Spleen (tissue), 7 donors: ENCODE data around the gene BTBD2.
A peak's percentile ranks its signal among the peaks of the same experiment; 100 is the strongest.

Source experiments
- POLR2A ChIP-seq, 3 donors: fragments of 450-650 bp; IDR thresholded peaks; one replicate each; pipeline ENCODE4 v1.5.1; 2017; ENCODE audit warnings: antibody characterized with exemption in 3 of 3, mild to moderate bottlenecking in 1 of 3
- POLR2AphosphoS5 ChIP-seq, 3 donors: sonication (generic); formaldehyde crosslinking; IDR thresholded peaks; one replicate each; pipeline ENCODE4 v1.5.1; 2017; ENCODE audit warnings: antibody characterized with exemption in 3 of 3
- TF ChIP-seq, protein P1 (sequence below), 11 experiments: fragments of 200-600 bp in 7 of 11; fragments of 450-650 bp in 4 of 11; sonication (generic) in 4 of 11; IDR thresholded peaks in 8 of 11; conservative IDR thresholded peaks in 3 of 11; 1 replicate in 7 of 11; 2 replicates in 4 of 11; pipeline versions ENCODE4 v1.4.0 to v1.8.0; 2016 to 2021; ENCODE audit warnings: antibody characterized with exemption in 11 of 11, inconsistent platforms in 4 of 11, mild to moderate bottlenecking in 1 of 11
- donor health status: DM: no; HTN: no; CAD: no; lungs with moderate emphysema.
- donor health status: DM: no; HTN: no; CAD: no.
- donor health status: DM: no; HTN: no; CAD: no.

DNA sequence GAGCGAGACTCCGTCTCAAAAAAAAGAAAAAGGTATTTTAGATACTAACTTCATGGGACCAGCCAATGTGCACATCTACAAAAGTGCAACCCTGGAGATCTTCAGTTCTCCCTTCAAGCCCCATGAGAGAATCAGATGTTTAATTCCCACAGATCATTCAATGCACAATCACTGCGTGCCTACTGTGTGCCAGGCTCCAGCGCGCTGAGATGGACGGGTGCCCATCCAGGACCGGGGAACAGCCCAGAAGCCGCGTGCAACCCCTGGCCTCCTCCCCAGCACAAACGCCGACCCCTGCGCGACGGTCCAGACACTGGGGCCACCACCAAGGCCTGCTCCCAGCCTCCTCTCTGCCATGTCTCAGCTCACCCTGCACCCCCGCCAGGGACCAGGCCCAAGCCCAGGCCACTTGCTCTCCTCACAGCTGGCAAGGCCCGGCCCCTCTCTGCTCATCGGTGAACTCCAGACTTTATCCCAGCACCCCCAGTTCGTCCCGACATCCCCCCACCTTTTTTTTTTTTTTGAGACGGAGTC is 5.3 kb downstream of the BTBD2 start:
- TF ChIP-seq, protein P1, sequence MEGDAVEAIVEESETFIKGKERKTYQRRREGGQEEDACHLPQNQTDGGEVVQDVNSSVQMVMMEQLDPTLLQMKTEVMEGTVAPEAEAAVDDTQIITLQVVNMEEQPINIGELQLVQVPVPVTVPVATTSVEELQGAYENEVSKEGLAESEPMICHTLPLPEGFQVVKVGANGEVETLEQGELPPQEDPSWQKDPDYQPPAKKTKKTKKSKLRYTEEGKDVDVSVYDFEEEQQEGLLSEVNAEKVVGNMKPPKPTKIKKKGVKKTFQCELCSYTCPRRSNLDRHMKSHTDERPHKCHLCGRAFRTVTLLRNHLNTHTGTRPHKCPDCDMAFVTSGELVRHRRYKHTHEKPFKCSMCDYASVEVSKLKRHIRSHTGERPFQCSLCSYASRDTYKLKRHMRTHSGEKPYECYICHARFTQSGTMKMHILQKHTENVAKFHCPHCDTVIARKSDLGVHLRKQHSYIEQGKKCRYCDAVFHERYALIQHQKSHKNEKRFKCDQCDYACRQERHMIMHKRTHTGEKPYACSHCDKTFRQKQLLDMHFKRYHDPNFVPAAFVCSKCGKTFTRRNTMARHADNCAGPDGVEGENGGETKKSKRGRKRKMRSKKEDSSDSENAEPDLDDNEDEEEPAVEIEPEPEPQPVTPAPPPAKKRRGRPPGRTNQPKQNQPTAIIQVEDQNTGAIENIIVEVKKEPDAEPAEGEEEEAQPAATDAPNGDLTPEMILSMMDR (IDR thresholded peaks at IDR 0.05 in 8 of 11, conservative IDR thresholded peaks at IDR 0.05 in 3 of 11): no peak
- TF ChIP-seq POLR2AphosphoS5 (IDR thresholded peaks at IDR 0.05): peak in 1 of 3 donors; percentile 38
- no peak for TF ChIP-seq POLR2A (IDR thresholded peaks at IDR 0.05)
